ENCODE results near the gene EXOSC10.

DNA sequence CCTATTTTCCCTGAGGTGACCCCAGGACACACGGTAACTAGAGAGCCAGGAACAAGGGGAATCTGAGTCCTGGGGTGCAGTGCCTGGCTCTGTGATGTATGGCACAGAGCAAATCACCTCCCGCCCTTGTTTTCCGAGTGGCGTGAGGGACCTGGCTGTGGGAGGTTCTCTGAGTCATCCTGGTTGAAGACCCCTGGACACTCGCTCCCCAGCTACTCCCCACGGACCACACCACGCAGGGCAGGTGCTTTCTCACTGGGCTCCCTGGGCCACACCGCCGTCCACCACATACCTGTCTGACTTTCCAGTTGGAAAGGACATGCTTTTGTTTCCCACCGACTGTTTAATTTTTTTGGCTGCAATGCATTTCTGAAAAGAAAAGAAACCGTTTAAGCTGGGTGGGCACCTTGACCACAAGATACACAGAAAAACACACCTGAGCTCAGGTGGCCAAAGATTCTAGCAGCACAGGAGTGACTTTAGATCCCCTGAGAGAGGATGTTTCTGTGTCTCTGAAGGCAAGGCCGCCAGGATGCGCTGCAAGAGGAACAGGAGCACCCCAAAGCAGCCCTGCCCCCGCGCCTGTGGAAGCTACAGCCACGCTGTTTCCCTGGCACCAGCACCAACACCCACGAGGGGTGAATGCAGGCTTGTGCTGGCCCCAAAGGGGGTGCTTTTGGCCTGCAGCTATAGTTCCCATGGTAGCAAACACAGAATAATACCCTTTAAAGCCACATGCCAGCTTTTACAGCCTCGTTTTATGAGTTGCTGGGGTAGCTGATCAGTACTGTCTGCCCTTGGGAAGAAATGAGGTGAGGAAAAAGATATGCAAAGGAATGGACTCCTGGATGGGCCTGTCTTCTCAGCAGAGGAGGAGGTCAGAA is 31.7 kb downstream of the EXOSC10 start:
- TF ChIP-seq, protein P1, sequence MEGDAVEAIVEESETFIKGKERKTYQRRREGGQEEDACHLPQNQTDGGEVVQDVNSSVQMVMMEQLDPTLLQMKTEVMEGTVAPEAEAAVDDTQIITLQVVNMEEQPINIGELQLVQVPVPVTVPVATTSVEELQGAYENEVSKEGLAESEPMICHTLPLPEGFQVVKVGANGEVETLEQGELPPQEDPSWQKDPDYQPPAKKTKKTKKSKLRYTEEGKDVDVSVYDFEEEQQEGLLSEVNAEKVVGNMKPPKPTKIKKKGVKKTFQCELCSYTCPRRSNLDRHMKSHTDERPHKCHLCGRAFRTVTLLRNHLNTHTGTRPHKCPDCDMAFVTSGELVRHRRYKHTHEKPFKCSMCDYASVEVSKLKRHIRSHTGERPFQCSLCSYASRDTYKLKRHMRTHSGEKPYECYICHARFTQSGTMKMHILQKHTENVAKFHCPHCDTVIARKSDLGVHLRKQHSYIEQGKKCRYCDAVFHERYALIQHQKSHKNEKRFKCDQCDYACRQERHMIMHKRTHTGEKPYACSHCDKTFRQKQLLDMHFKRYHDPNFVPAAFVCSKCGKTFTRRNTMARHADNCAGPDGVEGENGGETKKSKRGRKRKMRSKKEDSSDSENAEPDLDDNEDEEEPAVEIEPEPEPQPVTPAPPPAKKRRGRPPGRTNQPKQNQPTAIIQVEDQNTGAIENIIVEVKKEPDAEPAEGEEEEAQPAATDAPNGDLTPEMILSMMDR (IDR thresholded peaks at IDR 0.05): no peak
- no peak for TF ChIP-seq EP300 (IDR thresholded peaks at IDR 0.05)
- no peak for TF ChIP-seq POLR2AphosphoS5 (IDR thresholded peaks at IDR 0.05)
